Activated CD8-positive, alpha-beta memory T cell treated with anti-CD3 and anti-CD28 coated beads, Interleukin-2, amount 10 ng/mL, durations not matched to agents 7 days and 5 days (primary cell): Measurements from ENCODE around the gene GNG2. TPM values are rescaled to one million over a fixed set of nuclear protein-coding genes. Genes with fewer than 3 reads are reported as not detected.
A peak's percentile ranks its signal among the peaks of the same experiment; 100 is the strongest.

ENCODE experiments used
- ATAC-seq: fragments of 150-1000 bp; cut with Tn5 transposase; one replicate; pipeline ENCODE4 v1.10.0; 2021; ENCODE audit warnings: moderate library complexity
- CTCF ChIA-PET: fragments of 350-600 bp; sonication (Branson Sonifier 250); formaldehyde crosslinking; loops from one replicate; lab custom pipeline; 2021; ENCODE audit warnings: antibody characterized with exemption; lab: Charles Lee
- DNase-seq: peaks from one replicate; pipeline ENCODE4 v3.0.0-alpha.2; 2020
- H3K27ac Mint-ChIP-seq: one replicate; pipeline ENCODE4 v1.8.0; 2021; ENCODE audit warnings: mild to moderate bottlenecking, mixed read lengths
- H3K27me3 Mint-ChIP-seq: one replicate; pipeline ENCODE4 v1.8.0; 2021; ENCODE audit warnings: mixed read lengths
- H3K36me3 Mint-ChIP-seq: one replicate; pipeline ENCODE4 v1.8.0; 2021; ENCODE audit warnings: mild to moderate bottlenecking, mixed read lengths
- H3K4me1 Mint-ChIP-seq: one replicate; pipeline ENCODE4 v1.8.0; 2021; ENCODE audit warnings: mixed read lengths
- H3K4me3 Mint-ChIP-seq: one replicate; pipeline ENCODE4 v1.8.0; 2021; ENCODE audit warnings: mild to moderate bottlenecking, moderate library complexity, mixed read lengths
- H3K9me3 Mint-ChIP-seq: one replicate; pipeline ENCODE4 v1.8.0; 2022; ENCODE audit warnings: low read depth, mixed read lengths
- total RNA-seq, 2 experiments: library from RNA; stranded (reverse); gene quantifications; one replicate each; pipeline ENCODE4 v1.2.3, GENCODE V29; 2021

GNG2 gene
- total RNA-seq, 2 experiments from 2014 or later, result 243 to 257 TPM

DNA sequence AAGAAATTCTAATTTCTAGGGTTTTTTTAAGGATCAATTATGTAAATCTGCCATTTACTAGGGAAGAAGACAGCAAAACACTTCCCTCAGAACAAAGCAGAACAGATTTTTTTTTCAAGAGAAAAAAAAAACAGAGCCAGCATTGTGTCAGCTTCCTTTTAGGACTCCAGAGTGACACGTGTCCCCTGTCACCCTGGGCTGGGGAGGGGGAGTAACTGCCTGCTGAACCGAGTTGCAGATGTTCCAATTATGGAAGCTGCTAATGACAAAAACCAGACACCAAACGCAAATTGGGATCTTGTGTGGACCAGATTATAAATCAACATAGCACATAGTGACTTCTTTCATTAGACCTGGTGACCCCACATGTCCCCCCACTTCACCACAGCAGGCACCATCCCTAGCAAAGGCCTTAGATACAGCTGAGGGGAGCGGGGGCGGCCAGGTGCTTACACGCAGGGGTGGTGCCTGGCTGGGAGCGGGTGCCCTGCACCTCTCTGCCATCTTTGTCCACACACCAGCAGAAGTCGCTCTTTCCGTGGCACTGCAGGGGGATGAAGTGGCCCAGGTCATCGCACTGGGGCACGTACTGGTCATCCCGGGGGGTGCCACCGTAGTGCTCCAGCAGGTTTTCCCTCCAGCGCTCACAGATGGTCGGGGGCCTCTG is 154.3 kb downstream of the GNG2 start:
- no peaks in the 10 kb centered on the region for H3K4me1 Mint-ChIP-seq
- no peak for ATAC-seq
- CTCF ChIA-PET, result interaction anchor here (1.1 kb wide), 1 partner anchor 8 kb away, joined by 3 read pairs; no protein-coding TSS in a partner anchor
- no peaks in the 10 kb centered on the region for H3K9me3 Mint-ChIP-seq
- H3K36me3 Mint-ChIP-seq, result peaks cover 7% of the 10 kb centered on the region
- peaks cover 11% of the 10 kb centered on the region for H3K27me3 Mint-ChIP-seq
- DNase-seq, result no peak
- no peak overlapping the region for H3K27ac Mint-ChIP-seq
- H3K4me3 Mint-ChIP-seq, result no peak overlapping the region

DNA sequence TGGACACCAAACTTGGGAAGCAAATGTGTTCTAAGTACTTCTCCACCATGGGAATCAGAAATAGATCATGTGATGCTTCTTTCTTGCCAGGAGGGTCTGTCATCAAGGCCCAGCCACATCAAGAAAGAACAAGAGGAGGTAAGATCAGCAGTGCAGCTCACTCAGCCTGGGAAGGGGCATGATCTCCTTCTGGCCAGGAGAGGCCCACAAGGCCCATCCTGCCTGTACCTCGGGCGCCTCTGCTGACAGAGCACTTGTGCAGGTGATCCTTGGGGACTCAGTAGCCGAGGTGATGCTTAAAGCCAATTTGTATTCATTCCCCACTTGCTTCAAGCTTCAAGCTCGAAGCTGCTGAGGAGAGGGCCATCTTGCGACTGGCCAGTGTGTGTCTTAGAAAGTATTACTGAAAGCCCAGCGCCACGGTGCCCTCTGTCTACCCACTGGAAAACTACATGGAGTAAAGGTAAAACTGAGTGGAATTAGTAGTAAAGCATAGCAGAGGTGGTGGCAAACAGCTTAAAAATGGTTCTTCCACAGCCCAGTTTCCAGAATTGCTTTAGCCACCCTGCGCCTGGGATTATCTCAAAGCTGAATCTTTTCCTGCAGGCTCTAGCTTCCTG is 155.1 kb downstream of the GNG2 start:
- ATAC-seq, result peak; percentile 32
- Mint-ChIP-seq H3K4me3 (no peak overlapping the region), H3K4me1 (peaks cover 2% of the 10 kb centered on the region), H3K27ac (no peak overlapping the region), H3K36me3 (peaks cover 5% of the 10 kb centered on the region), H3K27me3 (peaks cover 11% of the 10 kb centered on the region), H3K9me3 (no peaks in the 10 kb centered on the region)
- CTCF ChIA-PET, result interaction anchor here (1.1 kb wide), 1 partner anchor 9 kb away, joined by 3 read pairs; no protein-coding TSS in a partner anchor
- no peak for DNase-seq

GRCh38 chr14:52018252-52018651 is 157.8 kb downstream of the GNG2 start:
- Mint-ChIP-seq H3K9me3 (no peaks in the 10 kb centered on the region), H3K27me3 (peaks cover 11% of the 10 kb centered on the region), H3K4me3 (no peak overlapping the region), H3K4me1 (peaks cover 25% of the 10 kb centered on the region), H3K36me3 (peaks cover 2% of the 10 kb centered on the region), H3K27ac (no peak overlapping the region)
- CTCF ChIA-PET, result interaction anchor here (0.6 to 1.4 kb wide), 2 partner anchors 23 to 327 kb away, joined by 3 to 5 read pairs; no protein-coding TSS in a partner anchor
- no peak for DNase-seq
- no peak for ATAC-seq

- ATAC-seq (no peak), DNase-seq (no peak)
- CTCF ChIA-PET, result interaction anchor here (1.4 kb wide), 1 partner anchor 23 kb away, joined by 5 read pairs; no protein-coding TSS in a partner anchor
- H3K9me3 Mint-ChIP-seq, result no peaks in the 10 kb centered on the region
- H3K4me3 Mint-ChIP-seq, result no peak overlapping the region
- H3K4me1 Mint-ChIP-seq, result peaks cover 27% of the 10 kb centered on the region
- peaks cover 11% of the 10 kb centered on the region for H3K27me3 Mint-ChIP-seq
- no peak overlapping the region for H3K27ac Mint-ChIP-seq
- H3K36me3 Mint-ChIP-seq, result peaks cover 4% of the 10 kb centered on the region
Measured at GRCh38 chr14:52018970-52019369, 158.6 kb downstream of the GNG2 start.

Other genes starting within 250 kb of the GNG2 start
- gene FRMD6, start 208.7 kb upstream of the GNG2 start, total RNA-seq, result 1 to 10 TPM; 2.1 to 2.5 TPM
- gene RTRAF, start 128.9 kb downstream of the GNG2 start, total RNA-seq, result 100 to 1,000 TPM; 147 to 180 TPM
- under 1 TPM; 0.18 to 0.21 TPM for gene NID2, start 208.4 kb downstream of the GNG2 start, total RNA-seq